HepG2 (cell line): ENCODE results near the gene ZFP64. TPM values are rescaled to one million over a fixed set of nuclear protein-coding genes. Genes with fewer than 3 reads are reported as not detected.

ENCODE experiments used
- CBFB ChIP-seq: sonication (generic); formaldehyde crosslinking; IDR thresholded peaks from 2 replicates; pipeline ENCODE4 v1.4.0; 2020; ENCODE audit warnings: missing genetic modification reagents
- CEBPB ChIP-seq: IDR thresholded peaks from 2 replicates; pipeline ENCODE4 v1.6.1; 2011; ENCODE audit warnings: low read depth, low read length, improper control_type of control experiment, borderline replicate concordance
- CENPX ChIP-seq: sonication (generic); formaldehyde crosslinking; IDR thresholded peaks from 2 replicates; pipeline ENCODE4 v1.9.0; 2021; ENCODE audit warnings: mild to moderate bottlenecking, missing genetic modification reagents, moderate library complexity
- GABPB1 ChIP-seq: IDR thresholded peaks from 2 replicates; pipeline ENCODE4 v1.6.1; 2016; ENCODE audit warnings: mild to moderate bottlenecking, missing genetic modification reagents, moderate library complexity, missing compliant biosample characterization
- NFYB ChIP-seq: sonication (generic); formaldehyde crosslinking; IDR thresholded peaks from 2 replicates; pipeline ENCODE4 v1.4.0; 2020; ENCODE audit warnings: missing genetic modification reagents
- RARA ChIP-seq: IDR thresholded peaks from 2 replicates; pipeline ENCODE4 v1.6.1; 2016; ENCODE audit warnings: missing genetic modification reagents, missing compliant biosample characterization
- SAFB2 ChIP-seq: sonication (generic); formaldehyde crosslinking; IDR thresholded peaks from 2 replicates; pipeline ENCODE4 v1.5.1; 2020; ENCODE audit warnings: missing genetic modification reagents, low read depth, mild to moderate bottlenecking, borderline replicate concordance
- TBL1XR1 ChIP-seq: fragments of 150-350 bp; IDR thresholded peaks from 2 replicates; pipeline ENCODE4 v1.6.1; 2014; ENCODE audit warnings: borderline replicate concordance, low read length; ENCODE audit not compliant: partially characterized antibody
- TGIF2 ChIP-seq: IDR thresholded peaks from 2 replicates; pipeline ENCODE4 v1.6.1; 2016; ENCODE audit warnings: control low read depth, missing compliant biosample characterization
- ZFY ChIP-seq: sonication (generic); formaldehyde crosslinking; IDR thresholded peaks from 2 replicates; pipeline ENCODE4 v1.4.0; 2020; ENCODE audit warnings: missing genetic modification reagents
- ZKSCAN5 ChIP-seq: sonication (generic); formaldehyde crosslinking; IDR thresholded peaks from 2 replicates; pipeline ENCODE4 v1.5.1; 2020; ENCODE audit warnings: mild to moderate bottlenecking, missing genetic modification reagents
- ZNF24 ChIP-seq: fragments of 450-650 bp; IDR thresholded peaks from 2 replicates; pipeline ENCODE4 v1.6.1; 2017; ENCODE audit warnings: antibody characterized with exemption, mild to moderate bottlenecking
- ZNF572 ChIP-seq: sonication (generic); formaldehyde crosslinking; IDR thresholded peaks from 2 replicates; pipeline ENCODE4 v1.5.1; 2020; ENCODE audit warnings: mild to moderate bottlenecking, missing genetic modification reagents
- ZNF720 ChIP-seq: sonication (generic); formaldehyde crosslinking; IDR thresholded peaks from 2 replicates; pipeline ENCODE4 v1.4.0; 2020; ENCODE audit warnings: missing genetic modification reagents
- polyA plus RNA-seq, 8 experiments: library from polyadenylated mRNA; depleted of rRNA in 3 of 8; stranded (reverse) in 7 of 8; unstranded in 1 of 8; fragments of >200 nt; fragmentation: Illumina TruSeq in 4 of 8; extraction: Trizol in 4 of 8; gene quantifications; 2 replicates each; pipeline versions ENCODE4 v1.2.1 to v1.2.3, GENCODE V29; 2011 to 2016; ENCODE audit warnings: low read depth in 4 of 8, missing spikeins in 1 of 8, mixed read lengths in 1 of 8; ENCODE audit not compliant: insufficient read depth in 1 of 8
- total RNA-seq, 5 experiments: library from RNA; depleted of rRNA; stranded (reverse); fragments of >200 nt; fragmentation: Illumina TruSeq; extraction: Trizol; gene quantifications; 2 replicates each; pipeline ENCODE4 v1.2.3, GENCODE V29; 2016; ENCODE audit warnings: low read depth in 1 of 5
- TF ChIP-seq, protein P1 (sequence below): sonication (generic); formaldehyde crosslinking; IDR thresholded peaks from 2 replicates; pipeline ENCODE4 v1.9.0; 2021; ENCODE audit warnings: mild to moderate bottlenecking, missing genetic modification reagents
- TF ChIP-seq, protein P2 (sequence below): sonication (generic); formaldehyde crosslinking; IDR thresholded peaks from 2 replicates; pipeline ENCODE4 v1.8.0; 2022; ENCODE audit warnings: missing genetic modification reagents, mild to moderate bottlenecking, inconsistent platforms, borderline replicate concordance
- TF ChIP-seq, protein P3 (sequence below): IDR thresholded peaks from 2 replicates; pipeline ENCODE4 v1.6.1; 2016; ENCODE audit warnings: missing compliant biosample characterization, missing genetic modification reagents, borderline replicate concordance
- TF ChIP-seq, protein P4 (sequence below): sonication (generic); formaldehyde crosslinking; IDR thresholded peaks from 2 replicates; pipeline ENCODE4 v1.9.0; 2022; ENCODE audit warnings: missing genetic modification reagents, mild to moderate bottlenecking, borderline replicate concordance

Gene ZFP64
- total and polyA plus RNA-seq, 2 of the 13 experiments (the other 11 are each of a cell fraction or from before 2014, with no cell fraction given): 12.0 to 24.3 TPM

DNA sequence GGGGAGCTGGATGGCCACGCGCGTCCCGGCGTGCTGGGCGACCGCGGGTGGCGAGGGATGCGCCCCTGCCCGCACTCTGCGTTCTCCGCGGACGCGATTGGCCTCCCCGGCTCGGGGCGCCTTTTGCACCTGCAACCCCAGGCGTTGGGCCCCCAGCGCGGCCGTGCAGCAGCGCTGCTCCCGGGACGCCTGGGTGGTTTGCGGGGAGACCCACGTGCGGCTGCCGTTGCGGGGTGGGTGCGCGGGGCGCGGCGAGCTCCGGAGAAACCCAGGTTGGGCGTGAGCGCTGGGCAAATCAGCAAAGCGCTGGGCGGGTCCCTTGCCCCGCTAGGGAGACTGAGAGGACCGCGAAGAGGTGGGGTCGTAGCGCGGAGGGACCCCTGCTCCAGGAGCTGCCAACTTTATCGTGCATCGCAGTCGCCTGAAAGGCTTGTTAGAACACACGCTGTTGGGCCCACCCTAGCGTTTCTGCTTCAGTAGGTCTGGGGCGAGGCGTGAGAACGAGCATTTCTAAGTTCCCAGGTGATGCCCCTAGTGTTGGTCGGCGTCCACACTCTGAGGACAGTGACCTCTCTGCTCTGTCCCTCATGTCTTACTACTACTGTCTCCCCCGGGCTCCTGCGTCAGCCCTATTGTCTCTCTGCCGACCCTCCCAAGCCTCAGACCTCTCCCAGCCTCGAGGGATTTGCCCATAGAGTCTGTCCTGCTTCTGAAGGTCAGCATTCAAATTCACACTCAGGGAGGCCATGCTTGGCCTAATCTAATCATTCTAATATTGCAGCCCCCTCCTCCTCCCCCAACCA lies 538 bp upstream of the ZFP64 start (continued):
- TF ChIP-seq, protein P1, sequence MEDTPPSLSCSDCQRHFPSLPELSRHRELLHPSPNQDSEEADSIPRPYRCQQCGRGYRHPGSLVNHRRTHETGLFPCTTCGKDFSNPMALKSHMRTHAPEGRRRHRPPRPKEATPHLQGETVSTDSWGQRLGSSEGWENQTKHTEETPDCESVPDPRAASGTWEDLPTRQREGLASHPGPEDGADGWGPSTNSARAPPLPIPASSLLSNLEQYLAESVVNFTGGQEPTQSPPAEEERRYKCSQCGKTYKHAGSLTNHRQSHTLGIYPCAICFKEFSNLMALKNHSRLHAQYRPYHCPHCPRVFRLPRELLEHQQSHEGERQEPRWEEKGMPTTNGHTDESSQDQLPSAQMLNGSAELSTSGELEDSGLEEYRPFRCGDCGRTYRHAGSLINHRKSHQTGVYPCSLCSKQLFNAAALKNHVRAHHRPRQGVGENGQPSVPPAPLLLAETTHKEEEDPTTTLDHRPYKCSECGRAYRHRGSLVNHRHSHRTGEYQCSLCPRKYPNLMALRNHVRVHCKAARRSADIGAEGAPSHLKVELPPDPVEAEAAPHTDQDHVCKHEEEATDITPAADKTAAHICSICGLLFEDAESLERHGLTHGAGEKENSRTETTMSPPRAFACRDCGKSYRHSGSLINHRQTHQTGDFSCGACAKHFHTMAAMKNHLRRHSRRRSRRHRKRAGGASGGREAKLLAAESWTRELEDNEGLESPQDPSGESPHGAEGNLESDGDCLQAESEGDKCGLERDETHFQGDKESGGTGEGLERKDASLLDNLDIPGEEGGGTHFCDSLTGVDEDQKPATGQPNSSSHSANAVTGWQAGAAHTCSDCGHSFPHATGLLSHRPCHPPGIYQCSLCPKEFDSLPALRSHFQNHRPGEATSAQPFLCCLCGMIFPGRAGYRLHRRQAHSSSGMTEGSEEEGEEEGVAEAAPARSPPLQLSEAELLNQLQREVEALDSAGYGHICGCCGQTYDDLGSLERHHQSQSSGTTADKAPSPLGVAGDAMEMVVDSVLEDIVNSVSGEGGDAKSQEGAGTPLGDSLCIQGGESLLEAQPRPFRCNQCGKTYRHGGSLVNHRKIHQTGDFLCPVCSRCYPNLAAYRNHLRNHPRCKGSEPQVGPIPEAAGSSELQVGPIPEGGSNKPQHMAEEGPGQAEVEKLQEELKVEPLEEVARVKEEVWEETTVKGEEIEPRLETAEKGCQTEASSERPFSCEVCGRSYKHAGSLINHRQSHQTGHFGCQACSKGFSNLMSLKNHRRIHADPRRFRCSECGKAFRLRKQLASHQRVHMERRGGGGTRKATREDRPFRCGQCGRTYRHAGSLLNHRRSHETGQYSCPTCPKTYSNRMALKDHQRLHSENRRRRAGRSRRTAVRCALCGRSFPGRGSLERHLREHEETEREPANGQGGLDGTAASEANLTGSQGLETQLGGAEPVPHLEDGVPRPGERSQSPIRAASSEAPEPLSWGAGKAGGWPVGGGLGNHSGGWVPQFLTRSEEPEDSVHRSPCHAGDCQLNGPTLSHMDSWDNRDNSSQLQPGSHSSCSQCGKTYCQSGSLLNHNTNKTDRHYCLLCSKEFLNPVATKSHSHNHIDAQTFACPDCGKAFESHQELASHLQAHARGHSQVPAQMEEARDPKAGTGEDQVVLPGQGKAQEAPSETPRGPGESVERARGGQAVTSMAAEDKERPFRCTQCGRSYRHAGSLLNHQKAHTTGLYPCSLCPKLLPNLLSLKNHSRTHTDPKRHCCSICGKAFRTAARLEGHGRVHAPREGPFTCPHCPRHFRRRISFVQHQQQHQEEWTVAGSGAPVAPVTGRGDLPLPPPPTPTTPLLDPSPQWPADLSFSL: no peak
- TF ChIP-seq TBL1XR1 (no peak), GABPB1 (CRISPR knock-in tag) (no peak; the same call in none of the 2 replicates), CEBPB (no peak), ZKSCAN5 (CRISPR knock-in tag) (no peak), ZNF24 (no peak), CBFB (no peak), SAFB2 (CRISPR knock-in tag) (peak; percentile 62; the same call in 1 of the 2 replicates), ZNF572 (CRISPR knock-in tag) (no peak; the same call in 1 of the 2 replicates), NFYB (CRISPR knock-in tag) (no peak), ZFY (CRISPR knock-in tag) (peak; percentile 60), TGIF2 (CRISPR knock-in tag) (peak; percentile 76), RARA (CRISPR knock-in tag) (no peak), ZNF720 (CRISPR knock-in tag) (no peak), CENPX (CRISPR knock-in tag) (no peak)
- TF ChIP-seq, protein P2, sequence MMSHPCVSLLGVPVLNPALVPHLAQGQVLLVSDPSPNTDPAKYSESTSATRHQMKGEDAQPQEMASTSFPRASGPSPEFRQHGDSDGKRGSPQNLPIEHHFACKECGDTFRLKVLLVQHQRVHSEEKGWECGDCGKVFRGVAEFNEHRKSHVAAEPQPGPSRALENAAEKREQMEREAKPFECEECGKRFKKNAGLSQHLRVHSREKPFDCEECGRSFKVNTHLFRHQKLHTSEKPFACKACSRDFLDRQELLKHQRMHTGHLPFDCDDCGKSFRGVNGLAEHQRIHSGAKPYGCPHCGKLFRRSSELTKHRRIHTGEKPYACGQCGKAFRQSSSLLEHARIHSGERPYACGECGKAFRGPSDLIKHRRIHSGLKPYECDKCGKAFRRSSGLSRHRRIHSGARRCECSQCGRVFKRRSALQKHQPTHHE (CRISPR knock-in tag): no peak
- TF ChIP-seq, protein P3, sequence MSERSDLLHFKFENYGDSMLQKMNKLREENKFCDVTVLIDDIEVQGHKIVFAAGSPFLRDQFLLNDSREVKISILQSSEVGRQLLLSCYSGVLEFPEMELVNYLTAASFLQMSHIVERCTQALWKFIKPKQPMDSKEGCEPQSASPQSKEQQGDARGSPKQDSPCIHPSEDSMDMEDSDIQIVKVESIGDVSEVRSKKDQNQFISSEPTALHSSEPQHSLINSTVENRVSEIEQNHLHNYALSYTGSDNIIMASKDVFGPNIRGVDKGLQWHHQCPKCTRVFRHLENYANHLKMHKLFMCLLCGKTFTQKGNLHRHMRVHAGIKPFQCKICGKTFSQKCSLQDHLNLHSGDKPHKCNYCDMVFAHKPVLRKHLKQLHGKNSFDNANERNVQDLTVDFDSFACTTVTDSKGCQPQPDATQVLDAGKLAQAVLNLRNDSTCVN (CRISPR knock-in tag): no peak; the same call in 1 of the 2 replicates
- TF ChIP-seq, protein P4, sequence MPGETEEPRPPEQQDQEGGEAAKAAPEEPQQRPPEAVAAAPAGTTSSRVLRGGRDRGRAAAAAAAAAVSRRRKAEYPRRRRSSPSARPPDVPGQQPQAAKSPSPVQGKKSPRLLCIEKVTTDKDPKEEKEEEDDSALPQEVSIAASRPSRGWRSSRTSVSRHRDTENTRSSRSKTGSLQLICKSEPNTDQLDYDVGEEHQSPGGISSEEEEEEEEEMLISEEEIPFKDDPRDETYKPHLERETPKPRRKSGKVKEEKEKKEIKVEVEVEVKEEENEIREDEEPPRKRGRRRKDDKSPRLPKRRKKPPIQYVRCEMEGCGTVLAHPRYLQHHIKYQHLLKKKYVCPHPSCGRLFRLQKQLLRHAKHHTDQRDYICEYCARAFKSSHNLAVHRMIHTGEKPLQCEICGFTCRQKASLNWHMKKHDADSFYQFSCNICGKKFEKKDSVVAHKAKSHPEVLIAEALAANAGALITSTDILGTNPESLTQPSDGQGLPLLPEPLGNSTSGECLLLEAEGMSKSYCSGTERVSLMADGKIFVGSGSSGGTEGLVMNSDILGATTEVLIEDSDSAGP (CRISPR knock-in tag): peak; percentile 54; the same call in 1 of the 2 replicates
